ENCODE measurements around the gene WFIKKN1. TPM values are rescaled to one million over a fixed set of nuclear protein-coding genes. Genes with fewer than 3 reads are reported as not detected.

Gene WFIKKN1
- total and polyA plus RNA-seq, 2 donors from 2014 or later: 0.69 to 1.8 TPM

DNA sequence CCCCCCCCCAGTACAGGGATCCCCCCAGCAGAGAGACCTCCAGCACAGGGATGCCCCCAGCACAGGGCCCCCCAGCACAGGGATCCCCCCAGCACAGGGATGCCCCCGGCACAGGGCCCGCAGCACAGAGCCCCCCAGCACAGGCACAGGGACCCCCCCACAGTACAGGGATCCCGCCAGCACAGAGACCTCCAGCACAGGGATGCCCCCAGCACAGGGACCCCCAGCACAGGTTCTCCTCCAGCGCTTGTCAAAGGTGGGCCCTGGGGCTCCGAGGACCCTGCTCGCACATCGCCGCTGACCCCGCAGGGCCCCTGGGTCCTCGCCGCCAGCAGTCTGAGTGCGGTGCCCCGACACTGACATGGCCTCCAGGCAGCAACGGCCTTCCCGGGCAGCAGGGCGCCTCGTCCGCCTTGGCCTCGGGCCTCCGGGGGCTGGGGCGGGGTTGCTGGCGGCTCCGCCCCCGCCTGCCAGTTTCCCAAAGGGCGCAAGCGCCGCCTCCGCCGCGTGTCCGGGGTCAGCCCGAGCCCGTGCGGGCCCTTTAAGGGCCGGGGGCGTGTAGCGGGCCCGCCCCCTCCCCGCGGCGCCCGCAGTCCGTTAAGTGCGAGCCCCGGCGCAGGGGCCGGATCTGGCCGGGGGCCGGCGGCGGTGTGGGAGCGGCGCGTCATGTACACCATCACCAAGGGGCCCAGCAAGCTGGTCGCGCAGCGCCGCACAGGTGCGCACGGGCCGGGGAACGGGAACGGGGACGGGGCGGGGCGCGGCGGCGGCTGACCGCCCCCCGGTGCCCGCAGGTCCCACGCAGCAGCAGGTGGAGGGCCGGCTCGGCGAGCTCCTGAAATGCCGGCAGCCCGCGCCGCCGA lies 10.8 kb downstream of the WFIKKN1 start, which contains the start of gene MCRIP2:
MCRIP2 (plus strand) TSS at position 503 of the 863 bp plus-strand sequence; CDS start at position 667, 164 bp downstream.
- no peaks in the 10 kb centered on the region for H3K36me3 ChIP-seq (ENCODE audit: control insufficient read depth in 2 of 3, insufficient read depth in 3 of 3, low read length in 3 of 3)
- TF ChIP-seq, protein P1, sequence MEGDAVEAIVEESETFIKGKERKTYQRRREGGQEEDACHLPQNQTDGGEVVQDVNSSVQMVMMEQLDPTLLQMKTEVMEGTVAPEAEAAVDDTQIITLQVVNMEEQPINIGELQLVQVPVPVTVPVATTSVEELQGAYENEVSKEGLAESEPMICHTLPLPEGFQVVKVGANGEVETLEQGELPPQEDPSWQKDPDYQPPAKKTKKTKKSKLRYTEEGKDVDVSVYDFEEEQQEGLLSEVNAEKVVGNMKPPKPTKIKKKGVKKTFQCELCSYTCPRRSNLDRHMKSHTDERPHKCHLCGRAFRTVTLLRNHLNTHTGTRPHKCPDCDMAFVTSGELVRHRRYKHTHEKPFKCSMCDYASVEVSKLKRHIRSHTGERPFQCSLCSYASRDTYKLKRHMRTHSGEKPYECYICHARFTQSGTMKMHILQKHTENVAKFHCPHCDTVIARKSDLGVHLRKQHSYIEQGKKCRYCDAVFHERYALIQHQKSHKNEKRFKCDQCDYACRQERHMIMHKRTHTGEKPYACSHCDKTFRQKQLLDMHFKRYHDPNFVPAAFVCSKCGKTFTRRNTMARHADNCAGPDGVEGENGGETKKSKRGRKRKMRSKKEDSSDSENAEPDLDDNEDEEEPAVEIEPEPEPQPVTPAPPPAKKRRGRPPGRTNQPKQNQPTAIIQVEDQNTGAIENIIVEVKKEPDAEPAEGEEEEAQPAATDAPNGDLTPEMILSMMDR (IDR thresholded peaks at IDR 0.05; ENCODE audit: borderline replicate concordance, extremely low read depth, insufficient read depth): no peak
- FAIRE-seq (no peak), DNase-seq (peak; percentile 72 to 95 (median 84))
- H3K9me3 ChIP-seq (ENCODE audit: control insufficient read depth in 2 of 3, insufficient read depth in 1 of 3, low read length in 3 of 3): no peaks in the 10 kb centered on the region
- H3K4me1 ChIP-seq (ENCODE audit: control insufficient read depth in 2 of 3, insufficient read depth in 2 of 3, low read depth in 1 of 3, low read length in 3 of 3): peaks cover 0 to 31% (median 7%) of the 10 kb centered on the region in 3 donors
- H3K27me3 ChIP-seq (ENCODE audit: control insufficient read depth, insufficient read depth, low read length): no peaks in the 10 kb centered on the region
- H3K27ac ChIP-seq (ENCODE audit: low read depth in 2 of 2, low read length in 2 of 2): peak within 1 kb of the TSS; percentile 80 to 86
- H3K4me3 ChIP-seq (ENCODE audit: low read length in 3 of 3): peak within 1 kb of the TSS in 2 of 3 donors; percentile 76 to 77
- intact Hi-C loops (cut with DNase I): no loop called here
- H3K9ac ChIP-seq (ENCODE audit: low read length in 3 of 3): peak within 1 kb of the TSS in 2 of 3 donors; percentile 73 to 81

DNA sequence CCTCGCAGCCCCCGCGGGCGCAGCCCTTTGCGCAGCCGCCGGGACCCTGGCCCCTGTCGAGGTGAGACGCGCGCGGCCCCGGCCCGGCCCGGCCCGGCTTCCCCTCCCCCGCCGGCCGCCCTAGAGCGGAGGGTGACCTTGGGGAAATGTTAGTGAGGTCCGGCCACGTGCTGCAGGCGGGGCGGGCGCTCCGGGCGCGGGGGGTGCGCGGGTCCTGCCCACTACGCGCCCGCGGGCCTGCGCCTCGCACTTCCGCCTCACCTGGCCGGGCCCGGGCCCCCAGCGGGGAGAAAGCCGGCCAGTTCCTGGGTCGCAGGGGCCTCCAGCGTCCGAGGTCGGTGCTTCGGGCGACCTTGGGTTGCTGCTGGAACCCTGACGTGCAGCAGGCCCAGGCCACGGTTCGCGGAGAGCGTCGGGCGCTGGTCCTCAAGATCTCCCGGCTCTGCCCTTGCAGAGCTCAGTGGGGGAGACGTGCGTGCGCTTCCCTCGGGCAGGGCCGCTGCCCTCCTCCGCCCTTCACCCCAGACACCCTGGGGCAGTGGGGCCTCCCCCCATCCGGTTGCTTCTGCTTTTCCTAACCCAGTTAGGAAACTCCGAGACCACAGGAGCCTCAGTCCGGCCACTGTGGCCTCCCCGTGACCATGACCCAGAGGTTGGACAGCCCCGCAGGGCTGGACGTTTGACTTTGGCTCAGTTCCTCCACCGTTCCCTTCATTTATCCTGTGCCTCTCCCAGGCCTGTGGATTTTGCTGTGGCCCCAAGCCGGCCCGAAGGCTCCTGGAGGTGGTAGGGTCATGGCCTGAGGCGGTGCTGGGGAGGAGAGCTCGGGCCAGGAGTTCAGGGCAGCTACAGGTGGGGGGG lies 11.6 kb downstream of the WFIKKN1 start:
- H3K27me3 ChIP-seq (ENCODE audit: control insufficient read depth, insufficient read depth, low read length): no peaks in the 10 kb centered on the region
- peak overlapping the region; percentile 80 to 86 for H3K27ac ChIP-seq (ENCODE audit: low read depth in 2 of 2, low read length in 2 of 2)
- H3K4me1 ChIP-seq (ENCODE audit: control insufficient read depth in 2 of 3, insufficient read depth in 2 of 3, low read depth in 1 of 3, low read length in 3 of 3): peaks cover 0 to 36% (median 12%) of the 10 kb centered on the region in 3 donors
- H3K9ac ChIP-seq (ENCODE audit: low read length in 3 of 3): peak overlapping the region in 2 of 3 donors; percentile 55 to 69
- intact Hi-C loops (cut with DNase I): no loop called here
- H3K36me3 ChIP-seq (ENCODE audit: control insufficient read depth in 2 of 3, insufficient read depth in 3 of 3, low read length in 3 of 3): no peaks in the 10 kb centered on the region
- TF ChIP-seq, protein P1 (IDR thresholded peaks at IDR 0.05; ENCODE audit: borderline replicate concordance, extremely low read depth, insufficient read depth): no peak
- peak overlapping the region in 2 of 3 donors; percentile 76 to 77 for H3K4me3 ChIP-seq (ENCODE audit: low read length in 3 of 3)
- FAIRE-seq: no peak
- DNase-seq: peak in 1 of 5 donors; percentile 46
- no peaks in the 10 kb centered on the region for H3K9me3 ChIP-seq (ENCODE audit: control insufficient read depth in 2 of 3, insufficient read depth in 1 of 3, low read length in 3 of 3)

DNA sequence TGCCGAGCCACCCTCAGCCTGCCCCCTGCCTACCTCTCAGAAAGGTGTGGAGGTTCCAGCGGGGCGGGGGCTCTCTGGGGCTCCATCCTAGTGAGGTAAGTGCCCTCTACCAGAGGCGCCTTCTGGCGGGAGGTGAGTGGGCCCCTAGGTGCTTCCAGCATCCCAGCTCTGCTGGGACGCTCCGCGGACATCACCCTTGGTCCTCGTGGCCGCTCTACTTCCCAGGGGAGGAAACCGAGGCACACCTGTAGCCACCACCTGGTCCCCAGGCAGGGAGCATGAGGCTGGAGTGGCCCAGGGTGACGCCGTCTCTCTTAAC lies 12.2 kb downstream of the WFIKKN1 start:
- intact Hi-C loops (cut with DNase I): no loop called here
- peak overlapping the region in 2 of 3 donors; percentile 76 to 77 for H3K4me3 ChIP-seq (ENCODE audit: low read length in 3 of 3)
- H3K9ac ChIP-seq (ENCODE audit: low read length in 3 of 3): peak overlapping the region in 2 of 3 donors; percentile 55 to 69
- FAIRE-seq (no peak), DNase-seq (no peak)
- no peaks in the 10 kb centered on the region for H3K9me3 ChIP-seq (ENCODE audit: control insufficient read depth in 2 of 3, insufficient read depth in 1 of 3, low read length in 3 of 3)
- TF ChIP-seq, protein P1 (IDR thresholded peaks at IDR 0.05; ENCODE audit: borderline replicate concordance, extremely low read depth, insufficient read depth): no peak
- H3K36me3 ChIP-seq (ENCODE audit: control insufficient read depth in 2 of 3, insufficient read depth in 3 of 3, low read length in 3 of 3): no peaks in the 10 kb centered on the region
- peak overlapping the region; percentile 79 to 86 for H3K27ac ChIP-seq (ENCODE audit: low read depth in 2 of 2, low read length in 2 of 2)
- no peaks in the 10 kb centered on the region for H3K27me3 ChIP-seq (ENCODE audit: control insufficient read depth, insufficient read depth, low read length)
- peaks cover 0 to 35% (median 12%) of the 10 kb centered on the region in 3 donors for H3K4me1 ChIP-seq (ENCODE audit: control insufficient read depth in 2 of 3, insufficient read depth in 2 of 3, low read depth in 1 of 3, low read length in 3 of 3)

Data from kidney (tissue), 14 donors.